Ovary (tissue), 9 donors: ENCODE data around the gene WFDC12. TPM values are rescaled to one million over a fixed set of nuclear protein-coding genes. Genes with fewer than 3 reads are reported as not detected.
"Not testable (repeated sequence)": the region's sequence is repeated elsewhere in the genome, so short reads cannot be mapped to it uniquely, and the experiment has no call there.

Source experiments
- DNase-seq, 5 donors: peaks; one replicate each; pipeline ENCODE4 v3.0.0-alpha.2; 2019 to 2020
- H3K27ac ChIP-seq, 2 donors: fragments of 200-600 bp; one replicate each; pipeline versions ENCODE4 v1.5.1 to v1.8.0; 2019 to 2022
- H3K27me3 ChIP-seq: fragments of 200-600 bp; one replicate; pipeline ENCODE4 v1.8.0; 2022
- H3K36me3 ChIP-seq: fragments of 200-600 bp; sonication (generic); one replicate; pipeline ENCODE4 v1.5.1; 2019
- H3K4me1 ChIP-seq: one replicate; pipeline ENCODE4 v1.8.1; 2013; ENCODE audit warnings: mild to moderate bottlenecking, moderate library complexity; ENCODE audit not compliant: insufficient read depth
- H3K4me3 ChIP-seq: fragments of 200-600 bp; sonication (generic); one replicate; pipeline ENCODE4 v1.5.1; 2017
- H3K9me3 ChIP-seq, 2 donors: fragments of 200-600 bp in 1 of 2; sonication (generic) in 1 of 2; one replicate each; pipeline versions ENCODE4 v1.5.1 to v1.8.1; 2013 to 2019; ENCODE audit warnings: mild to moderate bottlenecking in 1 of 2, moderate library complexity in 1 of 2
- CTCF ChIP-seq, 3 donors: fragments of 450-650 bp in 2 of 3; fragments of 200-600 bp in 1 of 3; IDR thresholded peaks; one replicate each; pipeline versions ENCODE4 v1.5.1 to v1.8.0; 2016 to 2022; ENCODE audit warnings: antibody characterized with exemption in 3 of 3, mild to moderate bottlenecking in 1 of 3
- EP300 ChIP-seq: sonication (generic); formaldehyde crosslinking; IDR thresholded peaks from one replicate; pipeline ENCODE4 v1.6.1; 2017; ENCODE audit warnings: antibody characterized with exemption
- POLR2A ChIP-seq: fragments of 450-650 bp; IDR thresholded peaks from one replicate; pipeline ENCODE4 v1.6.1; 2017; ENCODE audit warnings: antibody characterized with exemption, mild to moderate bottlenecking, moderate library complexity
- WGBS, 3 donors: extraction: QIAGEN DNeasy Blood & Tissue Kit in 1 of 3; methylation state at CpG; one replicate each; pipeline versions ENCODE4 v1.1.5 to v1.1.7; 2013 to 2017; 5-methylcytosine and 5-hydroxymethylcytosine counted together
- intact Hi-C, 4 donors: fragments of 100-400 bp; cut with DNase I; formaldehyde crosslinking; loops; one replicate each; pipeline versions ENCODE4 v1.11.0 to v1.15.1; 2022 to 2023
- polyA plus RNA-seq, 2 donors: library from polyadenylated mRNA; stranded (reverse); fragments of 200-250 nt in 1 of 2; fragments of 350-450 nt in 1 of 2; fragmentation: Illumina TruSeq in 1 of 2; extraction: RNeasy Lipid Tissue Mini Kit (QIAGEN cat#74804) in 1 of 2; gene quantifications; one replicate each; pipeline ENCODE4 v1.2.3, GENCODE V29; 2013 to 2014
- total RNA-seq, 7 donors: library from RNA; depleted of rRNA in 2 of 7; stranded (reverse); fragments of >200 nt in 2 of 7; fragmentation: NEBNext Ultra II Directional in 3 of 7; extraction: Animal tissue kit (Norgen Biotek cat#: 25700) in 3 of 7; gene quantifications; one replicate each; pipeline versions ENCODE4 v1.1.0 to v1.2.4, GENCODE V29; 2016 to 2023
- donor health status: DM: no; HTN: no; CAD: no; lungs with moderate emphysema.
- donor health status: DM: no; HTN: no; CAD: no.
- donor health status: Bipolar disorder and iron deficiency.
- donor health status: DM: yes; HTN: yes; CAD: no.
- donor health status: DM: no; HTN: no; CAD: no.
- donor health status: DM: yes; HTN: yes; CAD: no.

WFDC12 gene
- total and polyA plus RNA-seq, 9 donors = not detected

- no peaks in the 10 kb centered on the region for H3K36me3 ChIP-seq
- no peaks in the 10 kb centered on the region for H3K27me3 ChIP-seq
- no peak for DNase-seq
- no peaks in the 10 kb centered on the region for H3K9me3 ChIP-seq
- H3K4me1 ChIP-seq = no peaks in the 10 kb centered on the region
- TF ChIP-seq POLR2A (no peak), EP300 (no peak), CTCF (IDR thresholded peaks at IDR 0.05) (no peak)
- no peak overlapping the region for H3K27ac ChIP-seq
- intact Hi-C loops = no loop called here
- WGBS, 3 donors = 73 to 80% (median 77%) methylated on average over 3 of the region's 3 CpGs
- H3K4me3 ChIP-seq = no peak overlapping the region
Measured at GRCh38 chr20:45153147-45153546, 28.9 kb upstream of the WFDC12 start.

GRCh38 chr20:45152405-45152804 is 28.1 kb upstream of the WFDC12 start:
- Histone ChIP-seq H3K9me3 (no peaks in the 10 kb centered on the region), H3K27ac (no peak overlapping the region), H3K27me3 (no peaks in the 10 kb centered on the region), H3K4me1 (no peaks in the 10 kb centered on the region), H3K4me3 (no peak overlapping the region), H3K36me3 (no peaks in the 10 kb centered on the region)
- WGBS, 3 donors = 49 to 55% (median 54%) methylated on average over 2 of the region's 2 CpGs
- intact Hi-C loops = no loop called here
- TF ChIP-seq CTCF (IDR thresholded peaks at IDR 0.05) = no peak
- no peak for TF ChIP-seq POLR2A
- no peak for DNase-seq

GRCh38 chr20:45149062-45149461 is 24.8 kb upstream of the WFDC12 start:
- Histone ChIP-seq H3K4me3 (no peak overlapping the region), H3K27me3 (no peaks in the 10 kb centered on the region), H3K36me3 (no peaks in the 10 kb centered on the region), H3K27ac (no peak overlapping the region), H3K4me1 (no peaks in the 10 kb centered on the region), H3K9me3 (no peaks in the 10 kb centered on the region)
- TF ChIP-seq POLR2A = no peak
- TF ChIP-seq EP300 = no peak
- no peak for TF ChIP-seq CTCF (IDR thresholded peaks at IDR 0.05)
- DNase-seq = no peak
- intact Hi-C loops = no loop called here
- 84 to 87% (median 85%) methylated on average over 3 of the region's 3 CpGs for WGBS, 3 donors

- no peak for TF ChIP-seq CTCF (IDR thresholded peaks at IDR 0.05)
- TF ChIP-seq EP300 = no peak
- no peak for TF ChIP-seq POLR2A
- intact Hi-C loops = no loop called here
- Histone ChIP-seq H3K27me3 (no peaks in the 10 kb centered on the region), H3K4me1 (no peaks in the 10 kb centered on the region), H3K27ac (no peak overlapping the region), H3K9me3 (no peaks in the 10 kb centered on the region), H3K4me3 (no peak overlapping the region), H3K36me3 (no peaks in the 10 kb centered on the region)
- DNase-seq = no peak
- WGBS, 3 donors = 61 to 64% (median 63%) methylated on average over 4 of the region's 4 CpGs
Measured at GRCh38 chr20:45140836-45141235, 16.6 kb upstream of the WFDC12 start.

- H3K36me3 ChIP-seq, H3K9me3 ChIP-seq, H3K4me3 ChIP-seq, DNase-seq, H3K4me1 ChIP-seq, intact Hi-C loops, H3K27ac ChIP-seq, H3K27me3 ChIP-seq: not testable (repeated sequence)
- 85 to 96% (median 87%) methylated on average over 5 of the region's 5 CpGs for WGBS, 3 donors
Measured at GRCh38 chr20:45139733-45140375, 15.6 kb upstream of the WFDC12 start.
